IPS-20b (cell line): ENCODE results near the gene LSM7.

ENCODE experiments used
- H3K27ac ChIP-seq: one replicate; pipeline ENCODE4 v1.5.1; 2013; ENCODE audit warnings: low read length
- H3K27me3 ChIP-seq: 2 replicates; pipeline ENCODE4 v1.6.1; 2013; ENCODE audit warnings: mild to moderate bottlenecking, low read length, inconsistent platforms; ENCODE audit not compliant: insufficient read depth
- H3K36me3 ChIP-seq: 2 replicates; pipeline ENCODE4 v1.6.1; 2013; ENCODE audit warnings: low read depth, mild to moderate bottlenecking, inconsistent platforms, low read length, moderate library complexity; ENCODE audit not compliant: insufficient read depth
- H3K4me1 ChIP-seq: 2 replicates; pipeline ENCODE4 v1.6.1; 2013; ENCODE audit warnings: mild to moderate bottlenecking, control low read depth, inconsistent platforms, low read length, moderate library complexity; ENCODE audit not compliant: insufficient read depth
- H3K4me3 ChIP-seq: 2 replicates; pipeline ENCODE4 v1.5.1; 2013; ENCODE audit warnings: mild to moderate bottlenecking, low read length, inconsistent platforms
- H3K9ac ChIP-seq: 2 replicates; pipeline ENCODE4 v1.6.1; 2013; ENCODE audit warnings: low read depth, mild to moderate bottlenecking, inconsistent platforms, low read length, moderate library complexity
- H3K9me3 ChIP-seq: 2 replicates; pipeline ENCODE4 v1.6.1; 2013; ENCODE audit warnings: mild to moderate bottlenecking, low read depth, low read length, inconsistent platforms; ENCODE audit not compliant: insufficient read depth

The LSM7 gene

DNA sequence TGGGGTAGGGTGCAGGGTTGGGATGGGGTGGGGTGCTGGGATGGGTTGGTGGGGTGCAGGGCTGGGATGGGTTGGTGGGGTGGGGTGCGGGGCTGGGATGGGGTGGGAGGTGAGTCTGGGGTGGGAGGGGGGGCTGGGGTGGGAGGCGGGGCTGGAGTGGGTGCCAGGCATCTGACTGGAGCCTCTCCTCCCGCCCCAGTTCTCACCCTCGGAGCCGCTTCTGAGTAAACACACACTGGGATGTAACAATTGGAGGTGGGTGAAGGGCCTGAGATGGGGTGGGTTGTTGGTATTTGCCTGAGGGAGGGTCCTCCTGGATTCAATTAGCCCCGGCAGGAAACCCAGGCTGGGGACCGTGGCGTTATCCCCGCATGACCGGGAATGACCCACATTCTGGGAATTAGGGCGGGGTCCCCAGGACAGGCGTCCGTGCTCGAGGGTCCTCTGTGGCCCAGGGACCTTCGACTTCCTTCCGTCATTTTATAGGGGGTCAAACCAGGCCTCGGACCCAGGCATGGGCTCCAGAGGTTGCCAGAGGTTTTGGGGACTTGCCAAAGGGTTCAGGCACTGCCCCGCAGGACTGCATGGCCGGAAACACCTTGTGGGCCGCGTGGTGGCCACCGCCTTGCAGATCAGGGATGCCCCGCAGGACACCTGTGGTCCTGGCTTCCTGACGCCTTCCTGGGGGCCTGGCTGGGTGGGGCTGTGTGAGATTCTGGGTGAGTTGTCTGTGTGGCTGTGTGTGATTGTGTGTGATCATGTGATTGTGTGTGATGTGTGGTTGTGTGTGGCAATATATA is 33.1 kb upstream of the LSM7 start:
- Histone ChIP-seq H3K4me3 (no peak overlapping the region), H3K9ac (no peak overlapping the region), H3K36me3 (no peaks in the 10 kb centered on the region), H3K9me3 (no peaks in the 10 kb centered on the region), H3K27ac (no peak overlapping the region), H3K27me3 (peaks cover 37% of the 10 kb centered on the region), H3K4me1 (no peaks in the 10 kb centered on the region)

- no peak overlapping the region for H3K27ac ChIP-seq
- H3K4me1 ChIP-seq = no peaks in the 10 kb centered on the region
- H3K9me3 ChIP-seq = no peaks in the 10 kb centered on the region
- peaks cover 37% of the 10 kb centered on the region for H3K27me3 ChIP-seq
- no peak overlapping the region for H3K4me3 ChIP-seq
- H3K36me3 ChIP-seq = no peaks in the 10 kb centered on the region
- no peak overlapping the region for H3K9ac ChIP-seq
Measured at GRCh38 chr19:2360833-2361232, 32.4 kb upstream of the LSM7 start.

DNA sequence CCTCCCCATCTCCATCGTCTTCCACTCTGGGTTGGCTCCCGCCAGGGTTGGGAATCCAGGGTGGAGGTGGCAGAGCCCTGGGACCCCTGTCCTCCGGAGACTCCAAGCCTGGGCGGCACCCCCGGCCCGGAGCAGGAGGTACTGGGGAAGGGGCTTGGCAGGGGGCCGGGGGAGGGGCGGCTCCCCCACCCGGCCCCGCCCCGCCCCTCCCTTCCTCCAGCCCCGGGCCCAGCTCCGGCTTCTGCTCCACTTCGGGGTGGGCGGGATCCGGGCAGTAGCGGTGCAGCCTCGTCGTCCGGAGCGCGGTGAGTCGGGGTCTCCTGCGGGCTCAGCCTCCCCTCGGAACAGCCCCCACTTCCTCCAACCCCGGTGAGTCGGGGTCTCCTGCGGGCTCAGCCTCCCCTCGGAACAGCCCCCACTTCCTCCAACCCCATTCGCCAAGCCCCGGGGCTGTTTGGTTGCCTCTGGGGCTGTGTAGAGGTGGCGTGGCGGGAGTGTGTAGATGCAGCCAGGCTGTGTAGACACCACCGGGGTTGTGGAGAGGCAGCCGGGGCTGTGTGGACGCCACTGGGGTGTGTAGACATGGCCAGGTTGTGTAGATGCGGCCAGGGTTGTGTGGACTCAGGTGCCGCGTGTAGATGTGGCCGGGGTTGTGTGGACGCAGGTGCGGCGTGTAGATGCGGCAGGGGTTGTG is 31.8 kb upstream of the LSM7 start, which contains the start of gene TMPRSS9:
Gene TMPRSS9 (plus strand): TSS at position 274 of the 694 bp plus-strand sequence. CDS start 29,521 bp downstream, outside the sequence.
- Histone ChIP-seq H3K36me3 (no peaks in the 10 kb centered on the region), H3K4me1 (no peaks in the 10 kb centered on the region), H3K4me3 (peak within 1 kb of the TSS; percentile 29; the same call in 1 of the 2 replicates), H3K27me3 (peaks cover 37% of the 10 kb centered on the region), H3K9ac (no peak within 1 kb of the TSS), H3K9me3 (no peaks in the 10 kb centered on the region), H3K27ac (no peak within 1 kb of the TSS)

DNA sequence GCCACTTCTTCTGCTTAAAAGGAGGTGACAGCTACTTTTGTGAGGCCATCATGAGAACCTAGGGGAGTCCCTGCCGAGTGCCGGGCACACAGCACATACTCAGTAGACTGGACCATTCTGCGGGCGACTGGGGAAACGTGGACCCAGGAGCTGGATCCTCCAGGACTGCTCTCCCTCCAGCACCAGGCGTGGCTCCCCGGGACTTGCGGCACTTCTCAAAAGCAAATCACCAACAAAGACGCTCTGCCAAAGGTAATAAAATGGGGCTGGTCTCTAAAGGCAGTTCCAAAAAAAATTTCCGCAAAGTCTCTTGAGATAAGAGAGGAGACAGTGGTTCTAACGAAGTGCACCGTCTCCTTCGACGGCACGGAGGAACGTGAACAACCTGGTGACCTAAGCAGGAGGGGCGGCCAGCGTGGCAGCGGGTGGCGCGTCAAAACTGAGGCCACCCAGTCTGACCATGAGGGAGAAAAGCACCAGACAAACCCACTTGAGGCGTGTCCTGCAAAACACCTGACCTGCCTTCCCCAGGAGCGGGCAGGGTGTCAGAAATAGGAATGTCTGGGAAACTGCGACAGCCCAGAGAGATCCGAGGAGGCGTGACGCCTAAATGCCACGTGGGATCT is 30.3 kb upstream of the LSM7 start:
- no peak overlapping the region for H3K9ac ChIP-seq
- no peak overlapping the region for H3K27ac ChIP-seq
- H3K27me3 ChIP-seq = peaks cover 37% of the 10 kb centered on the region
- no peaks in the 10 kb centered on the region for H3K36me3 ChIP-seq
- no peaks in the 10 kb centered on the region for H3K9me3 ChIP-seq
- H3K4me3 ChIP-seq = no peak overlapping the region
- no peaks in the 10 kb centered on the region for H3K4me1 ChIP-seq

DNA sequence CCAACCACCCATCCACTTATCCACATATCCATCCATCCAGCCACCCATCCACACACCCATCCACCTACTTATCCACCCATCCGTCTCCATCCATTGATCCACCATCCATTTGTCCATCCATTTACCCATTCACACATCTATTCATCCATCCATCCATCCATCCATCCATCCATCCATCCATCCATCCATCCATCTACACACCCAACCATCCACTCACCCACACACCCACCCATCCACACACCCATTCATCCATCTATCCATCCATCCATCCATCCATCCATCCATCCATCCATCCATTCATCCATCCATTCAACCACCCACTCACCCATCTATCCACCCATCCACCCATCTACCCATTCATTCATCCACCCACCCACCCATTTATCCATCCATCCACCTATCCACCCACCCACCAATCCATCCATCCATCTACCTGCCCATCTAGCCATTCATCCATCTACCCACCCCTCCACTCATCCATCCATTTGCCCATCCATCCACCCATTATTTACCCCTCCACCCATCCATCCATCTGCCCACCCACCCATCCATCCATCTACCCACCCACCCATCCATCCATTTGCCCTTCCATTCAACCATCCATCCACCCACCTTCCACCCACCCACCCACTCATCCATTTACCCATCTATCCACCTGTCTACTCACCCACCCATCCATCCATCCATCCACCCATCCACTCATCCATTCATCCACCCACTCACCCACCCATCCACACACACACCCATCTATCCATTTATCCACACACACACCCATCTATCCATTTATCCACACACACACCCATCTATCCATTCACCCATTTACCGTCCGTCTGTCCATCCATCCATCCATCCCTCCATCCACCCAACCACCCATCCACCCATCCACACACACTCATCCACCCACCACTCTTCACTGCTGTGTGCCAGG is 29.2 kb upstream of the LSM7 start:
- Histone ChIP-seq H3K4me3 (no peak overlapping the region), H3K27ac (no peak overlapping the region), H3K36me3 (no peaks in the 10 kb centered on the region)

DNA sequence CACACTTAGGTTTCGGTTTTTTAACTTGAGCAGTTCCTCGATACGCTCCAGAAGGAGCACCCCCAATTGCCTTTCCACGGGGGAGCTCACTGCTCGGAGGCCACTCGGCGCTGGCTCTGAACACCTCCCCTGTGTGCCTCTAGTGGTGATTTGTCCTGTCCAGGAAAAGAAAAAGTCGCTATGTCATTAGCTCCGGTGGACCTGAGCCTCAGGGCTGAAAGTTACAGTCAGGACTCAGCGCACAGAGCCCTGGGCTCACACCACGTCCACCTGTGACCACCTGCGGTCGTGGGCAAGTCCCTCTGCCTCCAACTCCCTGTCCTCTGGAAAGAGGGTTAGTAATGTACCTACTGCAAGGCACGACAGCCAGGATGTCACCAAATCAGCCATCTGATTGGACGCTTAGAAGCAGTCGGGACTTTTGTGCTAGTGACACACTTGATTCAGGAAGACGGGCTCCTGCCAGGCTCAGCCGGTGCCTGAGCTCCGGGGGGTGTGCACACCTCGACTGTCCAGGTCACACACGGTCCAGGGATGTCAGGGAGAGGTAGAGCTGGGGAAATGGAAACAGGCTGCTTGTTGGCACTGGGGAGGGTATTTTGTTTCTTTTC is 27.8 kb upstream of the LSM7 start:
- no peak overlapping the region for H3K9ac ChIP-seq
- no peaks in the 10 kb centered on the region for H3K36me3 ChIP-seq
- peaks cover 30% of the 10 kb centered on the region for H3K27me3 ChIP-seq
- H3K9me3 ChIP-seq = no peaks in the 10 kb centered on the region
- H3K4me1 ChIP-seq = no peaks in the 10 kb centered on the region
- H3K4me3 ChIP-seq = no peak overlapping the region
- H3K27ac ChIP-seq = no peak overlapping the region

More for the DNA sequence above, 29.2 kb upstream of the LSM7 start:
- H3K9me3 ChIP-seq = no peaks in the 10 kb centered on the region
- peaks cover 37% of the 10 kb centered on the region for H3K27me3 ChIP-seq
- H3K4me1 ChIP-seq = no peaks in the 10 kb centered on the region
- no peak overlapping the region for H3K9ac ChIP-seq

DNA sequence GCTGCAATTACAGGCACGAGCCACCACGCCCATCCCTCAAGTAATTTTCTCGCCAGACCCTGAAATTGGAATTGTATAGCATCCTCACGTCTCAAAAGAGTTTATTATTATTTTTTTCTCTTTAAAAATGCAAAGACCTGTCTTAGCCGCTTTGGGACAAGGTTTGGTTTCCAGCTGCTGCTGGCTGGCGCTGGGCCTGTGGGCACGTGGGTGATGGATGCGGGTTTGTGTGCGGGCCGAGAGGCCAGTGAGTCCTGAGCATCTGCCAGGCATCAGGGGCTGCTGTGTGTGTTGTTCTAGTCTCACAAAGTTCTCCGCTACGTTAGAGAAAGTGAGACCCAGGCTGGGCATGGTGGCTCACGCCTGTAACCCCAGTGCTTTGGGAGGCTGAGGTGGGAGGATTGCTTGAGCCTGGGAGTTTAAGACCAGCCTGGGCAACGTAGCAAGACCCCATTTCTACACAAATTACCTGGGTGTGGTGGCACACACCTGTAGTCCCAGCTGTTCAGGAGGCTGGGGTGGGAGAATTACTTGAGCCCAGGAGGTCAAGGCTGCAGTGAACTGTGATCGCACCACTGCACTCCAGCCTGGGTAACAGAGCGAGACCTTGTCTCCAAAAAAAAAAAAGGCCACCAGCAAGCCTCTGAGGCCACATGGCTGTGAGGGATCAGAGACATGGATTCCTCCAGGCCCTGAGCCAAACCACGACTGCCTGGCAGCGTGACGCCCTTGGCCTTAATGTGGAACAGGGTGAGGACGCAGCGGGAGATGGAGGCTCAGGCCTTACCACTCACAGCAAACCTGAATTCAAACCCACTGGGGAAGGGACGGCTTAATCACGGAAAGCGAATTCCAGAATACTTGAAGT is 27.0 kb upstream of the LSM7 start:
- H3K27ac ChIP-seq = no peak overlapping the region
- H3K4me1 ChIP-seq = no peaks in the 10 kb centered on the region
- no peak overlapping the region for H3K9ac ChIP-seq
- H3K36me3 ChIP-seq = no peaks in the 10 kb centered on the region; the same call in 1 of the 2 replicates
- H3K27me3 ChIP-seq = peaks cover 25% of the 10 kb centered on the region
- no peak overlapping the region for H3K4me3 ChIP-seq
- no peaks in the 10 kb centered on the region for H3K9me3 ChIP-seq

DNA sequence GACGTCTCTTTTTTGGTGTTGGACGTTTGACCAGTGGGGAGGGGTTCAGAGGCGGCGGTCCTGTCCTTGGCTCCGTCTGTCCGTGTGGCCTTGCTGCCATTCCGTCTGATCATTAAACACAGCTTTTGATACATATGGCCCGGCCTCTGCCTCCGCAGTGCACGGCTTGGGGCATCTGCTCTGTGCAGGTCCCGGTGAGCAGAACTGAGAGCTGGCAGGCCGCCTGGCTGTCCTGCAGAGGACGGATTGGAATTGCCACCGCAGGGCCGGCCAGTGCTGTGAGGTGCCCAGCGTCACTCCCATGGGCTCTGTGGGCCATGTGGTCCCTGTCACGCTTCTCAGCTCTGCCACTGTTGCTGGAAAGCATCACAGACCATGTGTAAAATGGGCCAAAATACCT is 26.3 kb upstream of the LSM7 start:
- no peak overlapping the region for H3K4me3 ChIP-seq
- H3K27ac ChIP-seq = no peak overlapping the region
- no peaks in the 10 kb centered on the region for H3K4me1 ChIP-seq
- no peaks in the 10 kb centered on the region for H3K9me3 ChIP-seq
- no peak overlapping the region for H3K9ac ChIP-seq
- H3K27me3 ChIP-seq = peaks cover 18% of the 10 kb centered on the region
- H3K36me3 ChIP-seq = peaks cover 7% of the 10 kb centered on the region

DNA sequence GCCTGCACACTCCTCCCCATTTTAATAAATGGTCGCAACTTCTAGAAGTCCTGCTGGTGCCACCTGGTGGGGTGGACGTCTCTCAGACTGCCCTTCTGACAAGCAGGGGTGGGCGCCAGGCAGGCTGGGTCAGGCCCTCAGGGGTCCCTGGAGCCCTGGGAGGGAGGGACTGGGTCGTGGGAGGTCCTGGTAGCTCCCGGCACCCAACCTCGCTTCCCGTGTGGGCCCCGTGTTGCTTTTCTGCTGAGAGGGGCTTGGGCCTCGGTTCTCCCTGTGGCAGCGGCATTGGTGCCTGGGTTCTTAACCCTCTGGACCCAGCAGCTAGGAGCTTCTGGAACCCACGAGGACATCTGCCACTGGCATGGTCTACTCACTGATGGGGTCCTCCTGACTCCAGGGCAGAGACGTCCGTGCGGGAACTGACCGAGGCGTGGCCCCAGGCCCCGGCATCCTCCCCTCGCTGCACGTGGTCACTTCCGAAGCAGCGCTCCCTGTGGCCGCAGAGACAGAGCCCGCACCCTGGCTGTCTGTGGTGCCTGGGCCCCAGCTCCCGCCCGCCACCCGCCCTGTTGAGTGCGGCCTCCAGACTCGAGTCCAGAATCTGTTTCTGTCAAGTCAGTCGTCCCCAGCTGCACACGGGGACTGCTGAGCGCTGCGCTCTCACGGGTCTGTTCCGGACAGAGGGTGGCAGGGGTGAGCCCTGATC is 25.7 kb upstream of the LSM7 start:
- Histone ChIP-seq H3K4me3 (no peak overlapping the region), H3K9ac (no peak overlapping the region), H3K4me1 (no peaks in the 10 kb centered on the region), H3K27ac (no peak overlapping the region), H3K9me3 (no peaks in the 10 kb centered on the region), H3K27me3 (peaks cover 11% of the 10 kb centered on the region), H3K36me3 (peaks cover 7% of the 10 kb centered on the region)
